NCI-H69 (cell line): ENCODE measurements around the gene NCAPD2.
"Not testable (repeated sequence)": the region's sequence is repeated elsewhere in the genome, so short reads cannot be mapped to it uniquely, and the experiment has no call there.

ENCODE experiments used
- DNase-seq: peaks from one replicate; lab custom pipeline; 2025; lab: John Stamatoyannopoulos, UW

The NCAPD2 gene

DNA sequence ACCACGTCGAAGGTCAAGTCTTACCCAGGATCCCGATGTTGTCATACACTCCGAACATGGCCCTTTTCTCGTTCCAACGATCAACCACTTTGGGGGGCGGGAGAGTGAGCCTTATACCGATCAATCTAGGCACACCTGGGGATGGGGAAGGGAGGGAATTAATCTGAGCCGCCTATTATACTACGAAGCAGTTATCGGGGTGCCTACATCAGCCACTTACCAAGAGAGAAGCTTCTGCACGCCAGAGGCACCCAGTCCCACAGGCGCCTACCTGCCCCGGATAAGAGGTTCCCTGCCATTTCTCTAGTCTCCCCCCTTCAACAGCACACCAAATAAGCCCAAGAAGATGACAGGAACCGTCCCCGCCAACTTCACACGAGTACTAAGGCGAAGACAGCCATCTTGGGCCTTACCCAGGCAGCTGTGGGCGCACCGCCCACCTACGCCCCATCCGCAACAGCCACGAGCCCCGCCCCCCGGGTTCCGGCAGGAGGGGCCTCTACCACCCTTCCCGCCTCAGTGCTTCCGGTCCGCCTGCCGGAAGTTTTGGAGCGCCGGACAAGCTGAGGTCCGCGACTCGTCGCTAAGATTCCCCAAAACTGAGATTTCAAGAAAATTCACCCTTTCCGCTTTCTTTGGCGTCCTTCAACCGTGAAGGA is 935 bp upstream of the NCAPD2 start, which contains the start of gene MRPL51:
Gene MRPL51 (minus strand): TSS at position 425 of the 659 bp plus-strand sequence. CDS start 126 bp downstream, at position 299.
- peak; percentile 98 for DNase-seq

DNA sequence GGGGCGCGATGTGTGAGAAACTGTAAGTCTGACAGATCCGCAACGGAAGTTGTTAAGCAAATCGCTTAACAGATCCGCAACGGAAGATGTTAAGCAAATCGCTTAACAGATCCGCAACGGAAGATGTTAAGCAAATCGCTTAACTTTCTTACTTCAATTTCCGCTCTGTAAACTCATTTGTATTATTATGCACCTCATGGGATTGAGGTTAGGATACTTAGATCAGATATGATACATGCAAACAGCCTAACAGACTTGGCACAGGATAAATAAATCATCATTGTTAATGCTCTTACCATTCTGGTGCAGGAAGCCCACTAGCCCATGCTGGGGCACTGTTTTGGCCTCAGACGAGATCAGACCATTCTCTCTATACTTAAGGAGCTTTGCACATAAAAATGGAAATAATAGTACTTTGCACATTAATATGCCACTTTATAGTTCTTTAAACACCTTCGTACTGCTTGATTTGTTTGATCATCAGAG is 399 bp downstream of the NCAPD2 start:
- DNase-seq = peak; percentile 66

DNA sequence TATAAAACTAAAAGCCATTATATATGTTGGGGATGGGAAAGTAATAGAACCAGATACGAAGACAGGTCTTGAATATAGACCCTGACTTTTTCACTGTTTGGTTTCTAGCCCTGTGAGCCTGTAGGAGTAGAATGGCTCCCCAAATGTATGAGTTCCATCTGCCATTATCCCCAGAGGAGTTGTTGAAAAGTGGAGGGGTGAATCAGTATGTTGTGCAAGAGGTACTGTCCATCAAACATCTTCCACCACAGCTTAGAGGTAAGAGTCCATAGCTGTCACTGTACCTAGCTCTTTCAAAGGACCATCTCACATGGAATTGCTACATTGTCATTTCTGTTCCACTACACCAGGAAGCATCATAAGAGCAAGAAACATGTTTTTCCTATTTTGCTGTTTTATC is 1.1 kb downstream of the NCAPD2 start:
- DNase-seq = no peak

DNA sequence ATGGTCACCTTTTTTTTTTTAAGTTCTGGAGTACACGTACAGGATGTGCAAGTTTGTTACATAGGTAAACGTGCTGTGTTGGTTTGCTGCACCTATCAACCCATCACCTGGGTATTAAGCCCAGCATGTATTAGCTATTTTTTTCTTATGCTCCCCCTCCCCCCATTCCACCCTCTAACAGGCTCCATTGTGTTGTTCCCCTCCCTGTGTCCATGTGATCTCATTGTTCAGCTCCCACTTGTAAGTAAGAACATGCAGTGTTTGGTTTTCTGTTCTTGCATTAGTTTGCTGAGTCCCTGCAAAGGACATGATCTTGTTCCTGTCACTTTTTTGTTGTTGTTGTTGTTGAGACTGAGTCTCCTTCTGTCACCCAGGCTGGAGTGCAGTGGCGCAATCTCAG is 3.4 kb downstream of the NCAPD2 start:
- not testable (repeated sequence) for DNase-seq

DNA sequence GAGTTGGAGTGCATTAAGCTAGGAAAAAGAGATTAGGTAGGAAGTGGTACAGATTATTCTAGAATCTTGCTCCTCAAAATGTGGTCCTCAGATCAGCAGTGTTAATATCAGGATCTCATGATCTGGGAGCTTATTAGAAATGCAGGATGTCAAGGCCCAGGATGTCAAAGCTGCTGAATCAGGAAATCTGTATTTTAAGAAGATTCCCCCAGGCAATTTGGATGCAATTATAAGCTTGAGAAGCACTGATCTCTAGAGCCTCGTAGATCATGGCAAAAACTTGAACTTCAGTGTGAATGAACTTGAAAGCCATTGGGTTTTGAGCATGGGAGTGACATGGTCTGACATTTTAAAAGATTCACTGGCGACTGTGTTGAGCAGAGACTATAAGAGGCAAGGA is 6.6 kb downstream of the NCAPD2 start:
- no peak for DNase-seq

DNA sequence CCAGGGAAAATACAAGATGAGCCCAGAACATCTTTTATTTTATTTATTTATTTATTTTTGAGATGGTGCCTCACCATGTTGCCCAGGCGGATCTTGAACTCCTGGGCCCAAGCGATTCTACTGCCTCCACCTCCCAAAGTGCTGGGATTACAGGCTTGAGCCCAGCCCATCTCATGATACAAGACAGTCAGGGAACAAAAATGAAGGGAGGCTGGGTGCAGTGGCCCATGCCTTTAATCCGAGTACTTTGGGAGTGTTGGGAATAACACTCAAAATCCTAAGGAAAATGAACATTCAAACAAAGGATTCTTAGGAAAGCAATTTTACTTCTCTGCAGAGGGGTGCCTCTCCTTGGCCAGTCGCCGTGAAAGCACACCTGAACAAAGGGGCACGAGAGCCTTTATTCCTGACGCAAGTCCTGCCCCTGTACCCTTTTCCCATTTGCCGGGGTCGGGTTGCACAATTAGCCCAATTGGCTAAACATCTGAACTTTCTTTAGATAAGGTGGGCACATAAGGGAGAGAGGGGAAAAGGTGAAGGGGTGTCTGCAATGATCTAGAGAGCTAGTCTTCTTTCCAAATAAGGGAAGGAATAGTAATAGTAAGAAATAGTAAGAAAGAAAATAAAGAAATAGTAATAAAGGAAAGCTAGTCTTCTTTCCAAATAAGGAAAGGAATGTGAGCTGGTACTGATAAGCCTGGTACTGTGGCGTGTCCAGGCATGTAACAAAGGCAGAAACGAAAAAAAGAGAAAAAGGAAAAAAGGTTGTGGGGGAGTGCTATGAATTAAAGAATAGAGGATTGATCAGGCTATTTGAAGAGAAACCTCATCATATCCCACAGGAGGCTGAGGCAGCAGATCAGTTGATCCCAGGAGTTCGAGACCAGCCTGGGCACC is 13.4 kb downstream of the NCAPD2 start:
- DNase-seq = no peak

DNA sequence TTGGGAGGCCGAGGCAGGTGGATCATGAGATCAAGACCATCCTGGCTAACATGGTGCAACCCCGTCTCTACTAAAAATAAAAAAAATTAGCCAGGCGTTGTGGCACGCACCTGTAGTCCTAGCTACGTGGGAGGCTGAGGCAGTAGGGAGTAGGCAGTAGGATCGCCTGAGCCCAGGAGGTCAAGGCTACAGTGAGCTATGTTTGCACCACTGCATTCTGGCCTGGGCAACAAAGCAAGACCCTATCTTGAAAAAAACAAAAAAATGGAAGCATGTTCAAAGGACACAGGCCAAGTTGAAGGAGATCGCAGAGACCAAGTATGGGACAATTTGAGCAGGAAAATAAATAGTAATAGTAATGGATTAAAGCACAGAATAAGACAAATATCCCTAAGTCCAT is 14.2 kb downstream of the NCAPD2 start:
- DNase-seq = no peak

DNA sequence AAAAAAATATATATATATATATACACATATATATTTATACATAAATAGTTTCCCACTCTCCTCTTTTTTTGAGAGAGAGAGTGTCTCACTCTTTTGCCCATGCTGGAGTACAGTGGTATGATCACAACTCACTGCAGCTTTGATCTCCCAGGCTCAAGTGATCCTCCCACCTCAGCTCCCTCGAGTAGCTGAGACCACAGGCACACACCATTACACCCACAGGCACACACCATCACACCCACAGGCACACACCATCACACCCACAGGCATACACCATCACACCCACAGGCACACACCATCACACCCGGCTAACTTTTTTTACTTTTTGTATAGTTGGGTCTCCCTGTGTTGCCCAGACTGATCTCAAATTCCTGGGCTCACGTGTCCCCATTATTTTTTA is 26.3 kb downstream of the NCAPD2 start:
- DNase-seq = no peak

DNA sequence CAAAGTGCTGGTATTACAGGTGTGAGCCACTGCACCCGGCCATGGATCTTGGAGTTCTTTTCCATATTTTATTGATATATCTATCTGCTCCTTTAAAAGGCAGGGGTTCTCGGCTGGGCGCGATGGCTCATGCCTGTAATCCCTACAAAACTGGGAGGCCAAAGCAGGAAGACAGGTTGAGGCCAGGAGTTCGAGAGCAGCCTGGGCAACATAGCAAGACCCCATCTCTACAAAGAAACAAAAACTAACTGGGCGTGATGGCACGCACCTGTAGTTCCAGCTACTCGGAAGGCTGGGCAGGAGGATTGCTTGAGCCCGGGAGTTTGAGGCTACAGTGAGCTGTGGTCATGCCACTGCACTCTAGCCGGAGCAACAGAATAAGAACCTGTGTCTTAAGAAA is 28.3 kb downstream of the NCAPD2 start:
- no peak for DNase-seq

DNA sequence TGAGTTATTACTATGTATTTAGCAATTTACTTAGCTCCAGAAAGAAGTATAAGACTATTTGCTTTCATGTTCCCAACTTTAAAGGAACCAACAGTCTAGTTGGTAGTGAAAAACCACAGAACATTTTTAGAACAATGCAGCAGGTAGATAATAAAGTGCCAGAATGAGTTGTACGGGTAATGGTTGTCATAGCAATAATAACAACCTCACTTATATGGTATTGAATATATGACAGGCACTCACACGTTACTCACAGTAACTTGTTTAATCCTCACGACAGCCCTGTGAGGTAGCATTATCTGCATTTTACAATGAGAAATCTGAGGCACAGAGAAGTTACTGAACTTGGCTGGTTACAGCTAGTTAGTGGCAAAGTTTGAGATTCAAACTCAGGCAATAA is 29.8 kb downstream of the NCAPD2 start:
- no peak for DNase-seq

DNA sequence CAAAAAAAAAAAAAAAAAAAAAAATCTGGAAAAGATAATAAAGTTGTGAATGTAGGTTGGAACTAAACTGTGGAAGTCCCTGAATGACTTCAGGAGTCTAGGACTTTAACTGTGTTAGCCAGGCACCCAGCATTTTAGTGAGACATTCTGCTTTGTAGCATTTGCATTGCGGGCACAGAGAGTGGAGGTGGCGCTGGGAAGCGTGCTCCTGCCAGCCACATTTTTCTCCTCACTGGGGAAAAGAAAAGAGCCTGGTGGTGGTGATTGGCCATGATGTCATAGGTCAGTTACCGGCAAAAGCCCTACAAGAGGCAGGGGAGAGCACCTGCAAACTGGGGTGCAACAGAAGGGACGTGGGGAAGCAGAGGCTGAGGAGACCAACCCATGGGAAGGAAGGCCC is 30.7 kb downstream of the NCAPD2 start:
- no peak for DNase-seq

DNA sequence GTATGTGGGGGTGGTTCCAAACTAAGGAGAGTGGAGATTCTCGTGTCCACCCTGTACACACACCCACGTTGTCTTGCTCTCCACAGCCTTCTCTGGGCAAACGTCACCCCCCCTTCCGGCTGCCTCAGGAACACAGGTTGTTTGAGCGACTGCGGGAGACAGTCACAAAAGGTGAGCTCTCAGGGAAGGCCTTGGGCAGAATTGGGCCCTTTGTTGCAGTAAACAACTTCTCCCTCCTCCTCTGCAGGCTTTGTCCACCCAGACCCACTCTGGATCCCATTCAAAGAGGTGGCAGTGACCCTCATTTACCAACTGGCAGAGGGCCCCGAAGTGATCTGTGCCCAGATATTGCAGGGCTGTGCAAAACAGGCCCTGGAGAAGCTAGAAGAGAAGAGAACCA is 32.3 kb downstream of the NCAPD2 start:
- DNase-seq = no peak

DNA sequence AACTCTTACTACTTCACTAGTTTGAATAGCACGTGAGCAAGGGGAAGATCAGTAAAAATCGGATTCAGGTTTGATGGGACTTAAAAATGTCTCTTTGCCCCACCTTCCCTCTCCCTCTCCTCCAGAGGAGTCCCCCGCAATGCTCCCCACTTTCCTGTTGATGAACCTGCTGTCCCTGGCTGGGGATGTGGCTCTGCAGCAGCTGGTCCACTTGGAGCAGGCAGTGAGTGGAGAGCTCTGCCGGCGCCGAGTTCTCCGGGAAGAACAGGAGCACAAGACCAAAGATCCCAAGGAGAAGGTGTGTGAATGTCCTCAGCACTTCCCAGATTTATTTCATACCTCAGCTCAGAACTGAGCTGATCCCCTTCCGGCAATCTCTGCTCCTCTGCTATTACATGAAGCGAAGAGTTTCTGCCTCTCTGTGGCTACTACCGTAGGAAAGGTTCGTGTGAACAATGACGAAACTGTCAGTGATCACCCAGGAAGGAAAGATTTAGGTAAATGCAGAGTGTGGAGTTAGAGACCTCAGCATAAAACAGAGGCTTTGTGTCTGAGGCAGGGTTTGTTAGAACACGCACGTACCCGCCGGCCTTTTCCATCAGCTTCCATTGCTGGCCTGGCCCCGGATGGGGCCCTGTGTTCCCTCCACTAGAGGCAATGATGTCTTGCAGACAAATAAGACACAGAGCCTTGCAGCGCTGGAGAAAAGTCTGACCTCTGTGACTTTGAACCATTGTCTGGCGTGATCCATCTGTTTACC is 33.0 kb downstream of the NCAPD2 start:
- DNase-seq = no peak

DNA sequence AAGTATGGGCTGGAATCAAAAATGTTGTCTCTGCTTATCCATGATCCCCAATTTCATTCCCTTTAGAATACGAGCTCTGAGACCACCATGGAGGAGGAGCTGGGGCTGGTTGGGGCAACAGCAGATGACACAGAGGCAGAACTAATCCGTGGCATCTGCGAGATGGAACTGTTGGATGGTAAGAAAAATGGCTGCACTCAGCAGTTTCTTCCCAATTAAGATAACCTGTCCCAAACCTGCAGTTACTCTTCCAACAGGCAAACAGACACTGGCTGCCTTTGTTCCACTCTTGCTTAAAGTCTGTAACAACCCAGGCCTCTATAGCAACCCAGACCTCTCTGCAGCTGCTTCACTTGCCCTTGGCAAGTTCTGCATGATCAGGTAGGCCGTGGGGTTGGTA is 33.8 kb downstream of the NCAPD2 start:
- no peak for DNase-seq

DNA sequence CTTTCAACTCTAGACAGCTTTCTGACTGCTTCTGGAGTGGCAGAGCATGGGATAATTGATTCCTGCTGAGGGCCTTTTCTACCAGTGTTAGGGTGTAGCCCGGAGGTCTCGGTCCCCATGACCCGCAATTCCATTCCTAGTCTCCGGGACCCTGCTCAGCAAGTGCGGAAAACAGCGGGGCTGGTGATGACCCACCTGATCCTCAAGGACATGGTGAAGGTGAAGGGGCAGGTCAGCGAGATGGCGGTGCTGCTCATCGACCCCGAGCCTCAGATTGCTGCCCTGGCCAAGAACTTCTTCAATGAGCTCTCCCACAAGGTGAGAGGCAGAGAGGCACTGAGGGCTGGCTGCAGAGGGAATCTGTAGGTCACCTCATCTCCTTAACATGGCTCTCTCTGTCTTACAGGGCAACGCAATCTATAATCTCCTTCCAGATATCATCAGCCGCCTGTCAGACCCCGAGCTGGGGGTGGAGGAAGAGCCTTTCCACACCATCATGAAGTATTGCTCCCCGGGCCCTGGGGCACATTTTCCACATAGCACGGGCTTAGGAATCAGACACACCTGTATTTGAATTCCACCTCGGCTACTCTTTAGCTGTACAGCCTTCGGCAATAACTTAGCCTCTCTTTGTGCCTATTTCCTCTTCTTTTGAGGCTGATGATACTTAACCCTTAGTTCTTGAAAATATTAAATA is 34.8 kb downstream of the NCAPD2 start:
- no peak for DNase-seq

DNA sequence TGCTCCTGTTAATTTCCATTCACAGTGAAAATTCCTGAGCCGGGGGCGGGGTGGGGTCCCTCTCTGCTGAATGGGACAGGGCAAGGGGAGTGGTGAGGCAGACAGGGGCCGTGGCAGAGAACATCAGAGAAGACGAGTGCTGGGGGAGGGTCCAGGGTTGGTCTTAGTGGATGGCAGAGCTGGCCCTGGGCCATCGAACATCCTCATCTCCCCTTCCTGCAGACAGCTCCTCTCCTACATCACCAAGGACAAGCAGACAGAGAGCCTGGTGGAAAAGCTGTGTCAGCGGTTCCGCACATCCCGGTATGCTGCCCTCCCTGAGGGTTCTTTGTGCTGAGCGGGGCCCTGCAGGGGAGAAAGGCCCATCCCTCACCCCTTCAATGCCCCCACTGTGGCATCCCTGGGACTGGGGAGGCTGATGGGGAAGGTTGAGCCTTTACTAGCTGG is 35.4 kb downstream of the NCAPD2 start:
- no peak for DNase-seq

DNA sequence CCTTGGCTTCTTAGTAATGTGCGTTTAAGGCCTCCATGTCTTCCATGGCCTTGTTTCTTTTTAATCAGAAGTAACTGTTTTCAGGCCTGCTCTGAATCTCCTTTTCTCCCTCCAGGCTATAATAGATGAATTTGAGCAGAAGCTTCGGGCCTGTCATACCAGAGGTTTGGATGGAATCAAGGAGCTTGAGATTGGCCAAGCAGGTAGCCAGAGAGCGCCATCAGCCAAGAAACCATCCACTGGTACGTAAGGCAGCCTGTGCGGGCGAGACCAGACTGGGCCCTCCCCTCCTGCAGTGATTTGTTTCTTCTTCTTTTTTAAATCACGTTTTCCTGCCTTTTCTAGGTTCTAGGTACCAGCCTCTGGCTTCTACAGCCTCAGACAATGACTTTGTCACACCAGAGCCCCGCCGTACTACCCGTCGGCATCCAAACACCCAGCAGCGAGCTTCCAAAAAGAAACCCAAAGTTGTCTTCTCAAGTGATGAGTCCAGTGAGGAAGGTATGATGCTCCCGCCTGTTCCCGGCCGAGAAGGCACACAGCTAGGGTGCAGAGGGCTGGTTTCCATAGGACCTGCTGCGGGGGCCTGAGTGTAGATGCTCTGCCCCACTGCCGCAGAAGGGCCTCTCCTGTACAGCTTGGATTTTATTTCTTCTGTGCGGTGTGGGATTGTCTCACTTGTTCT is 36.8 kb downstream of the NCAPD2 start:
- no peak for DNase-seq

DNA sequence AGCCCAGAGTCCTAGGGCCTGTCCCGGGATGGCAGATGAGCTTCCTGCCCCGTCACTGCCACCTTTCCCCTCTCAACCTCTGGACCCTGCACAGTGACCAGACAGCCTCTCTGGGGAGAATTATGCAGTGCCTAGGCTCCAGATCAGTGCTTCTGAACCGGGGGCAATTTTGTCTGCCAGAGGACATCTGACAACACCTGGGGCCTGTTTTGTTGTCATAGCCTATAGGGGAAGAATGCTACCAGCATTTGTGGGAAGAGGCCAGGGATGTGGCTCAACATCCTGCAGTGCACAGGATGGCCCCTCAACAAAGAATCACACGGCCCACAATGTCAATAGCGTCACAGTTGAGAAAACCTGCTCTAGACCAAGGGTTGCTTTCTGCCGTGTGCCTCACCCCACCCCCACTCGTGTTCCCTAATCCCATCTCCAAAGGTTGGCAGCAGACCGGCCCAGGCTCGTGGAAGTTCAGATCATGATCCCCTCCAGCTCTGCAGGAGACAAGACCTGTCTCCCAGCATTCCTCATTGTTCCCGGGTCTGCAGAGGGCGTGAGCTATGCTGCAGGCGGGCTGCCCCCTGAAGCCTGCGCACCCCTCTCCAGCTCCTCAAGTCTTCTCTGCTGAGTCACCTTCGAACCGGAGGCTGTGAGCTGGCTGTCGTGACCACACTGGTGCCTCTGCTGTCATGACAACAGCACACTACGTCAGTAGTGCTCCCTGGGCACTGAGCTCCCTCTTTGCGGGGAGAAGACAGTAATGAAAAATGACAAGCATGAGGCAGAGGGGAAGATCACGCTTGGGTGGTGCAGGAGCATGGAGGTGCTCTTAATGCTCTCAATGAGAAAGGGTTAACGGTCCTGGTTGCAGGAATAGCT is 38.4 kb downstream of the NCAPD2 start:
- peak; percentile 42 for DNase-seq

DNA sequence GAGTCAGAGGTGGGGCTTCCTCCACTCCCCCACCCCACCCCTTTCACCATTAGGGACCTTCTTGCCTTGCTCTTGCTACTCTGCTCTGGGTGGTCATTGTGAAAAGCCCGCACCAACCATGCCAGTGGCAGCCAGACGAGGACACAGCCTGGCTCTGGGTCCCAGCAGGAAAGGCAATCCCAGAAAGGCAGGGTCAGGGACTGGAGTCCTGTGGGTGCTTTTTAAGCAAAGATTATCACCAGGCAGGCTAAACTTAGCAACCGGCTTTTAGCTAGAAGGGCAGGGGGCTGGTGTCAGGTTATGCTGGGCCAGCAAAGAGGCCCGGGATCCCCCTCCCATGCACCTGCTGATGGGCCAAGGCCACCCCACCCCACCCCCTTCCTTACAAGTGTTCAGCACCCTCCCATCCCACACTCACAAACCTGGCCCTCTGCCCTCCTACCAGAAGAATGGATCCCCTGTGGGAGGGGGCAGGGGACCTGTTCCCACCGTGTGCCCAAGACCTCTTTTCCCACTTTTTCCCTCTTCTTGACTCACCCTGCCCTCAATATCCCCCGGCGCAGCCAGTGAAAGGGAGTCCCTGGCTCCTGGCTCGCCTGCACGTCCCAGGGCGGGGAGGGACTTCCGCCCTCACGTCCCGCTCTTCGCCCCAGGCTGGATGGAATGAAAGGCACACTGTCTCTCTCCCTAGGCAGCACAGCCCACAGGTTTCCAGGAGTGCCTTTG is 39.2 kb downstream of the NCAPD2 start:
- DNase-seq = peak; percentile 90

DNA sequence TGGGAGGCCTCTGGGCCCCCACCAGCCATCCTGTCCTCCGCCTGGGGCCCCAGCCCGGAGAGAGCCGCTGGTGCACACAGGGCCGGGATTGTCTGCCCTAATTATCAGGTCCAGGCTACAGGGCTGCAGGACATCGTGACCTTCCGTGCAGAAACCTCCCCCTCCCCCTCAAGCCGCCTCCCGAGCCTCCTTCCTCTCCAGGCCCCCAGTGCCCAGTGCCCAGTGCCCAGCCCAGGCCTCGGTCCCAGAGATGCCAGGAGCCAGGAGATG is 39.7 kb downstream of the NCAPD2 start:
- no peak for DNase-seq
